Gastroesophageal sphincter (tissue), 3 donors: ENCODE results near the gene STRN.

Experiments
- CTCF ChIP-seq, 4 experiments: fragments of 200-600 bp in 2 of 4; fragments of 450-650 bp in 2 of 4; sonication (generic) in 1 of 4; IDR thresholded peaks; one replicate each; pipeline ENCODE4 v1.5.1; 2017 to 2019; ENCODE audit warnings: antibody characterized with exemption in 4 of 4, mild to moderate bottlenecking in 2 of 4, moderate library complexity in 2 of 4
- EP300 ChIP-seq: sonication (generic); formaldehyde crosslinking; IDR thresholded peaks from one replicate; pipeline ENCODE4 v1.6.1; 2017; ENCODE audit warnings: antibody characterized with exemption, mild to moderate bottlenecking
- POLR2A ChIP-seq, 2 donors: fragments of 450-650 bp; IDR thresholded peaks; one replicate each; pipeline ENCODE4 v1.6.1; 2017; ENCODE audit warnings: antibody characterized with exemption in 2 of 2, mild to moderate bottlenecking in 2 of 2, moderate library complexity in 1 of 2
- POLR2AphosphoS5 ChIP-seq: sonication (generic); formaldehyde crosslinking; IDR thresholded peaks from one replicate; pipeline ENCODE4 v1.6.1; 2017; ENCODE audit warnings: antibody characterized with exemption

GRCh38 chr2:36818542-36818941 lies 147.8 kb downstream of the STRN start:
- no peak for TF ChIP-seq CTCF (IDR thresholded peaks at IDR 0.05)
- TF ChIP-seq POLR2AphosphoS5: no peak
- TF ChIP-seq POLR2A (IDR thresholded peaks at IDR 0.05): no peak
- no peak for TF ChIP-seq EP300
